HG03342 (cell line): ENCODE data around the gene HTR1E.
"Not testable (repeated sequence)": the region's sequence is repeated elsewhere in the genome, so short reads cannot be mapped to it uniquely, and the experiment has no call there.

Source experiments
- ATAC-seq: cut with Tn5 transposase; IDR thresholded peaks from one replicate; pipeline ENCODE4 v1.9.1; 2021; ENCODE audit warnings: mild to moderate bottlenecking, moderate library complexity; ENCODE audit not compliant: unreplicated experiment

Gene HTR1E

GRCh38 chr6:86937219-86938079 is at the start of gene HTR1E:
Gene HTR1E, plus strand, starts transcription at chr6:86937528. Its CDS starts 77,807 bp downstream, at chr6:87015335.
- peak; percentile 65 for ATAC-seq

GRCh38 chr6:86888301-86888700 is 49.0 kb upstream of the HTR1E start:
- no peak for ATAC-seq

DNA sequence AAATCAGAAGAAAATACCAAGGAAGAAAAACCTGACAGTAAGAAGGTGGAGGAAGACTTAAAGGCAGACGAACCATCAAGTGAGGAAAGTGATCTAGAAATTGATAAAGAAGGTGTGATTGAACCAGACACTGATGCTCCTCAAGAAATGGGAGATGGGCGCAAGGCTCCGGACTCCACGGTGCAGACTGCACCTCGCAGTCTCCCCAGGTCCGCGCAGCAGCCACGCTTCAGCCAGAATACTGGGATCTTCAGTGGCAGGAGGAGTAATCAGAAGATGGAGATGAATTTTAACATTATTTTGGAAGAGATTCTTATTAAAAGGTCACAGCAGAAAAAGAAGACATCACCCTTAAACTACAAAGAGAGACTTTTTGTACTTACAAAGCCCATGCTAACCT is 40.1 kb upstream of the HTR1E start:
- not testable (repeated sequence) for ATAC-seq

DNA sequence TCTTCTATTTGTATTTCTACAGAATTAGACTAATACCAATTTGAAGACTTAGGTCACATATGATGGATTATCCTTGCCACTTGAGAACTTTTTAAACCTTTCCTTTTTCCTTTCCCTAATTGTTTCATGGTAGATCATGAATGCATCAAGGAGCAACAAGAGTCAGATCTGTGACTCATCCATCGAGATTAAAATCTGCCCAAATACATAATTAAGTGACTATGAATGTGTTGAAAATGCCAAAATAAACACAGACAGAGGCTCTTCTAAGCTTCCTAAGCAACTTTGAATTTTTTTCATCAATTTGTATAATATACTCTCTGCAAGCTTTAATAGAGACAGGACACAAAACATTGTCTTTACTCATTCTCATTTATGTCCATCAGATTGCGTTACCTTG is 23.5 kb upstream of the HTR1E start:
- no peak for ATAC-seq

GRCh38 chr6:86916393-86916792 is 20.9 kb upstream of the HTR1E start:
- ATAC-seq = no peak

GRCh38 chr6:86927138-86927537 is 10.2 kb upstream of the HTR1E start:
- ATAC-seq = not testable (repeated sequence)

GRCh38 chr6:86927859-86928258 is 9.5 kb upstream of the HTR1E start:
- ATAC-seq = not testable (repeated sequence)

GRCh38 chr6:86934365-86934764 is 3.0 kb upstream of the HTR1E start:
- ATAC-seq = no peak

DNA sequence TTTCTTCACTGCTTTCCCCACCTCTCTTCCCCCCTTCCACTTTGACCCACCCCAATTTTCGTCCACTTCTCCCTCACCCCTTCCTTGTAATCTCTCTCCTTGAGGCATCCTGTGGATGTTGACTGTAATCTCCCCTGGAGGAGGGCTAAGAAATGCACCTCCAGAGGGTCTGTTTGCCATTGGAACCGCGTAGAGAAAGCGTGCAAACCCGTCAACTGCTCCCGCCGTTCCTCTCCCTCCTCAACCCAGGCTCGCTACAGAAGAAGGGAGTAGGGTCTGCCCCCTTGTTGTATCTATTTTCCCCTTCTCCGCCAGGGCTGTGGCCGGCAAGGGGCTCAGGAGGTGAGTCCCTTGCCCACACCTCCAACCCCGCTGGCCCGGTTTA is 502 bp upstream of the HTR1E start:
- ATAC-seq = no peak

DNA sequence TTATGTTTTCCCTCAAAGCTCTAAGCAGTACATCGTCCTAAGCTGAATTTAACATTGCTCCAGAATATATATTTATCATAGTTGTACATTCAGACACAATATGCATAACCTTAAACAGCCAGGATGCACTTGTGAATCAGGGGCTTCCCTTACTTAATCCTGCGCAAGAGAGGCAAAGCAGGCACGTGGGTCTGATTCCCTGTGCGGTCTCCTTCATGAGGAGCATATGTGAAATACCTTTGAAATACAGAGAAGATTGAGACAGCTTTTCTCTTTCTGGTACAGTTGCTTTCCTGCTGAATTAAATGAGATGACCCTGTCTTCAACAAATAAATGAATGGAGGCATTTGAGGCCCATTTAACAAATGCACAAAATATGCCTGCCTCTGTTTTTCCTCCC is 1.5 kb downstream of the HTR1E start:
- ATAC-seq = no peak

GRCh38 chr6:86941461-86941860 is 4.1 kb downstream of the HTR1E start:
- no peak for ATAC-seq

DNA sequence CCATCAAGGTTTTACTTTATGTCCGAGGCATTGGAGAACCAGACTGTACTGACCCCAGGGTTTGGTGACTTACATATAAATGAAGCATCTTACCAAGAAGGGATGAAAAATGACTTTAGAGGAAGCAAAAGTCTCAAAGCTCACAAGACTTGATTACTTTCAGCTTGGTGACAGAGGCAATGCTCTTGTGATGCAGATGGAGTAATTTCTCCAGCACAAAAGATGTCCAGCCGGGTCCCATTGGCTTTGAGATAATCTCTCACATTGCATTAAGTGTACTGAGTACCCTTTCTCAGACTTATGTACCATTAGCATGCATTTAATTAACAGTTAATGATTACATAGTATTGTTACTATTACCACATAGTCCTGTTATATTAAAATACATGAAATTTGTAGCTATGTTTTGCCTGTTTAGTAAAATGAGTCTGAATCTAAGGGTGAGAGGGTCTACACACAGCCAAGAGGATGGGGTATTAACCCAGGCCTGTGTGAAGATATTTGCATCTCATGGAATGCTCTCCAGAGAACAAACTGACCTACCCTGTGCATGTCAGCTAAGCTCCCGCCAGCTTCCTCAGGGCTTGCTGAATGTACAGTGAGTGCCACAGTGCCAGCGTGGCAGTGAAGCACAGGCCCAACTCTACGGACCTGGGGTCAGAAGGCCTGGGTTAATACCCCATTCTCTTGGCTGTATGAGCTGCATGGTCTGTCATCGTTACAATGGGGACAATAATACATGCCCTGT is 5.6 kb downstream of the HTR1E start:
- ATAC-seq = no peak

GRCh38 chr6:86943819-86944407 is 6.6 kb downstream of the HTR1E start:
- ATAC-seq = no peak

DNA sequence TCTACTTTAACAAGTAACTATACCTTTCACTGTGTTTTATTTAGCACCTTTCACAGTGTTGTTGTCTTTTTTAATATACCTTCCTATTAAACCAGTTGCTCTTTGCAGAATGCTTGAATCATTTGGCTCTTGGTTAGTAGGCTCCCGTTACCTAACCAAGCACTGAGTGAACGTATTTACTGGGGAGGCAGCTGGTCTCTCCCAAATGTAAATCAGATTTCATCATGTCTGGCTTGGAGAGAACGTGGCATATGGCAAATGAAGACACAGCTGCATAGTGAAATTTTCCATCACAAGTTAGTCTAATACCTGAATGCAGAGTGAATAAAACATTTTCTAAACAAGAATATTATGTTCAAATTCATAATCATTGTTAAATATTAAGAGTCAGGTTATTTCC is 12.4 kb downstream of the HTR1E start:
- ATAC-seq = no peak

GRCh38 chr6:86952991-86953390 is 15.7 kb downstream of the HTR1E start:
- ATAC-seq = no peak

DNA sequence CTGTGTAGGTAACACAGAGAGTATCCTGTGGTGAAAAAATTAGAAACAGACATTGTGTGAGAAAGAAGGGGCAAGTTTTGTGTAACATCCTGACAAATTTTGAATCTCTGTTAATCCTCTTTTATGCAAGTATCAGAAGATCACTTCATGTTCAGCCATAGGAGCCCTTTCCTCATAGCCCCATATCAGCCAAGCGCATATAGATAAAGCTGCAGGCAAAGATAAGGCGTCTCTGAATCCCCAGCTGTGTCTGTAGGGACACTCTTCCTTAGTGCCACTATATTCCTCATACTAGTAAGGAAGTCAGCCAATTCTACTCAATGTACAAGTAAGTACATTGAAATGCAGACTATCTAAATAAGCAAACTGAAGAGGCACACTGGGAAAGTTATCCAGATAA is 22.3 kb downstream of the HTR1E start:
- no peak for ATAC-seq

DNA sequence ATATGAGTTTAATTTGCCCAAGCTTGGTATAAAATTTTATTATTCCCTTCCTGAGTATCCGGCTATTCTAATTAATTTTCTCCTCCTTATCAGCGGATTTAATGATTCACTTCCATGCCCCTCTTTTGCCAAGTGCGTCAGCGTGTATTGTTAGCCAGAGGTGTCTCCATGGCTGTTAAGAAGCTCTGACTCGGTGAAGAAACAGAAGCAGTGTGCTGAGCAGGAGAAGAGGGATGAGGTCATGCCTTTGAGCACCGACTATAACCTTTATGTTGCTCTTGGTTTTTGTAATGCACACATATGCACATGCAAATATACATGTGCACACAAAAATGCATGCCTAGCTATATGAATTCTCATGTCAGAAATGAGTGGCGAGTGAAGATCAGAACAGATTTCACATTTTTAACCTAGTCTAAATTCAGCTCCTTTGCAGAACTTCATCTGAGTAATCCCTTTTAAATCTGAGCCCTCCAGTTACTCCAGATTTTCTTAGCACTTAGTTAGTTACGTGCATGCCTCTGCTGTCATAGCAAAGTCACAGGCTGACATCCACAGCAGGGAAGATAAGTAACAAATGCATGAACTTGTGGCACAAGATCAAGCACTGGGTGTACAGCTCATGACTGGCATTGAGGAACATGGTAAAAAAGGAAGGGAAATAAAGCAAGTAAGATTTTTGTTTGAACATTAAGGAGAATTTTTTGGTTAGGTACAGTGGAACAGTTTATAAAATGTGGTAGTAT is 24.3 kb downstream of the HTR1E start:
- no peak for ATAC-seq

- ATAC-seq = no peak
Measured at GRCh38 chr6:86963352-86963751, 26.0 kb downstream of the HTR1E start.

DNA sequence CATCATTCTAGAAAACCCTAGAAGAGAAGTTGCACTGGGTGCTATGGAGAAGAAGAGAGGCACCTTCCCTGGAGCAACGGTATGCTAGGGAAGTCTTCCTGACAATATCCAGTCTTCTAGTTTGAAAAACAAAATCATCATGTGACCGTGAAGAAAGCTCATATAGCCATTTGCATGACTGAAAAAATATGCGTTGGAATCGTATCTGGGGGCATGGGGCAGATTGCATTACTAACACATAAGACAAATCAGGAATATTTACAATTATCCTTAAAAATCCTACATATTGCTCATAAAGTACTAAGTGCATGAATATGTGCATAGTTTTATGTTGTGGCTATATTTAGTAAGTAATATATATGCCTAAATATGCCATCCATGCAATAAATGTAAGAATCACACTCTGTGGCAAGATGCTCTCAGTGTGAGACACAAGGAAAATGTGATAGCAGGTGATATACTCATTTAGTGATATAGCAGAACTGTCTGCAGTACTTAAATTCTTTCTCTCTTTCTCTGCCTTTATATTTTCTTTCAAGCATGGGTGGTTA is 26.8 kb downstream of the HTR1E start:
- no peak for ATAC-seq

GRCh38 chr6:86966271-86966670 is 28.9 kb downstream of the HTR1E start:
- ATAC-seq = no peak

DNA sequence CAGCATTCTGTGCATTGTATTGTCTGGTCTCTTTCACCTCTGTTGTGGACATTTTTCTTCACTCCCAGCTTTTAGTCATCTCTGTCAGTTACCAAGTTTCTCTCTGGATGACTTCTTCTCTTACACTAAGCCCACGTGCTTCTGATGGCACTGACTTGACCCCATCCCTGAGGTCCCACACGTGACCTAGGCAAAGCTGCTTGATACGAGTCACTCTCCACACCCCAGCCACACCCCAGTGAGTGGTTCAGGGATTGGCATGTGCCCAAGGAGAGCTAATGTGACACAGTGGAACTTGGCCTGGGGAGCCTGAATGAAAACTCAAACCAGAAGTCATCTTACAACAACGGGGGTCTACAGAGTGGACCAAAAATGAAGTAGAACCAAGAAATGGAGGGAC is 32.2 kb downstream of the HTR1E start:
- ATAC-seq = no peak
